Fibroblast of lung (primary cell): ENCODE measurements around the gene SLC2A5. TPM values are rescaled to one million over a fixed set of nuclear protein-coding genes. Genes with fewer than 3 reads are reported as not detected.
"Not testable (repeated sequence)": the region's sequence is repeated elsewhere in the genome, so short reads cannot be mapped to it uniquely, and the experiment has no call there.

ENCODE experiments used
- DNase-seq, 2 donors: peaks; one replicate each; pipeline versions ENCODE4 v3.0.0 to v3.0.0-alpha.2; 2010; ENCODE audit warnings: low read depth in 2 of 2
- H2AFZ ChIP-seq: 2 replicates; pipeline ENCODE4 v1.5.1; 2012; ENCODE audit warnings: low read length, control low read depth, inconsistent platforms
- H3K27ac ChIP-seq: 2 replicates; pipeline ENCODE4 v1.5.1; 2011; ENCODE audit warnings: low read length, control low read depth; ENCODE audit not compliant: insufficient read depth
- H3K27me3 ChIP-seq: 2 replicates; pipeline ENCODE4 v1.5.1; 2011; ENCODE audit warnings: mild to moderate bottlenecking, low read length; ENCODE audit not compliant: control insufficient read depth, insufficient read depth
- H3K36me3 ChIP-seq: 2 replicates; pipeline ENCODE4 v1.5.1; 2011; ENCODE audit warnings: low read length; ENCODE audit not compliant: control insufficient read depth, insufficient read depth
- H3K4me1 ChIP-seq: 2 replicates; pipeline ENCODE4 v1.5.1; 2011; ENCODE audit warnings: low read length; ENCODE audit not compliant: control insufficient read depth, insufficient read depth; ENCODE audit errors: extremely low read depth
- H3K4me2 ChIP-seq: 2 replicates; pipeline ENCODE4 v1.5.1; 2011; ENCODE audit warnings: low read length, control low read depth; ENCODE audit not compliant: insufficient read depth; ENCODE audit errors: extremely low read depth
- H3K4me3 ChIP-seq, 4 experiments: fragments of 200-600 bp in 1 of 4; sonication (generic) in 1 of 4; replicated peaks in 1 of 4; 2 replicates each; pipeline ENCODE4 v1.5.1; 2011 to 2016; ENCODE audit warnings: low read length in 4 of 4, low read depth in 3 of 4, mild to moderate bottlenecking in 3 of 4, control low read depth in 2 of 4, inconsistent platforms in 1 of 4, mixed read lengths in 1 of 4; ENCODE audit not compliant: insufficient read depth in 1 of 4; ENCODE audit errors: control extremely low read depth in 1 of 4
- H3K79me2 ChIP-seq: 2 replicates; pipeline ENCODE4 v1.5.1; 2012; ENCODE audit warnings: mild to moderate bottlenecking, low read length, inconsistent platforms; ENCODE audit not compliant: control insufficient read depth, insufficient read depth
- H3K9ac ChIP-seq: 2 replicates; pipeline ENCODE4 v1.5.1; 2011; ENCODE audit warnings: mild to moderate bottlenecking, low read length, control low read depth; ENCODE audit not compliant: insufficient read depth
- H3K9me3 ChIP-seq: 2 replicates; pipeline ENCODE4 v1.5.1; 2012; ENCODE audit warnings: low read depth, low read length; ENCODE audit not compliant: control insufficient read depth, insufficient read depth
- H4K20me1 ChIP-seq: 2 replicates; pipeline ENCODE4 v1.5.1; 2011; ENCODE audit warnings: low read length; ENCODE audit not compliant: control insufficient read depth, insufficient read depth; ENCODE audit errors: extremely low read depth
- EZH2 ChIP-seq: IDR thresholded peaks from 2 replicates; pipeline ENCODE4 v1.5.1; 2012; ENCODE audit warnings: low read length, control low read depth, mild to moderate bottlenecking; ENCODE audit errors: missing control alignments
- polyA plus RNA-seq, 2 donors: library from polyadenylated mRNA; depleted of rRNA in 1 of 2; stranded (reverse) in 1 of 2; unstranded in 1 of 2; fragments of >200 nt; gene quantifications; 2 replicates each; pipeline ENCODE4 v1.2.1, GENCODE V29; 2011 to 2012; ENCODE audit warnings: missing spikeins in 1 of 2
- total RNA-seq: library from RNA; depleted of rRNA; stranded (reverse); fragments of >200 nt; gene quantifications from 2 replicates; pipeline ENCODE4 v1.2.1, GENCODE V29; 2014
- TF ChIP-seq, protein P1 (sequence below), 2 donors: IDR thresholded peaks in 1 of 2; conservative IDR thresholded peaks in 1 of 2; 1 replicate in 1 of 2; 2 replicates in 1 of 2; pipeline ENCODE4 v1.5.1; 2011 to 2012; ENCODE audit warnings: low read length in 2 of 2, control low read depth in 1 of 2, inconsistent platforms in 1 of 2, low read depth in 1 of 2, mild to moderate bottlenecking in 1 of 2

Gene SLC2A5
- total and polyA plus RNA-seq, 2 donors (not counting 1 experiment from before 2014, with no cell fraction given), result 0.83 to 5.8 TPM

- H3K79me2 ChIP-seq, result no peaks in the 10 kb centered on the region
- no peaks in the 10 kb centered on the region for H4K20me1 ChIP-seq
- H3K27me3 ChIP-seq, result peaks cover 2% of the 10 kb centered on the region
- no peaks in the 10 kb centered on the region for H3K36me3 ChIP-seq
- H3K27ac ChIP-seq, result no peak overlapping the region
- no peaks in the 10 kb centered on the region for H3K9me3 ChIP-seq
- H3K4me1 ChIP-seq, result no peaks in the 10 kb centered on the region
- no peak for TF ChIP-seq EZH2
- TF ChIP-seq, protein P1, sequence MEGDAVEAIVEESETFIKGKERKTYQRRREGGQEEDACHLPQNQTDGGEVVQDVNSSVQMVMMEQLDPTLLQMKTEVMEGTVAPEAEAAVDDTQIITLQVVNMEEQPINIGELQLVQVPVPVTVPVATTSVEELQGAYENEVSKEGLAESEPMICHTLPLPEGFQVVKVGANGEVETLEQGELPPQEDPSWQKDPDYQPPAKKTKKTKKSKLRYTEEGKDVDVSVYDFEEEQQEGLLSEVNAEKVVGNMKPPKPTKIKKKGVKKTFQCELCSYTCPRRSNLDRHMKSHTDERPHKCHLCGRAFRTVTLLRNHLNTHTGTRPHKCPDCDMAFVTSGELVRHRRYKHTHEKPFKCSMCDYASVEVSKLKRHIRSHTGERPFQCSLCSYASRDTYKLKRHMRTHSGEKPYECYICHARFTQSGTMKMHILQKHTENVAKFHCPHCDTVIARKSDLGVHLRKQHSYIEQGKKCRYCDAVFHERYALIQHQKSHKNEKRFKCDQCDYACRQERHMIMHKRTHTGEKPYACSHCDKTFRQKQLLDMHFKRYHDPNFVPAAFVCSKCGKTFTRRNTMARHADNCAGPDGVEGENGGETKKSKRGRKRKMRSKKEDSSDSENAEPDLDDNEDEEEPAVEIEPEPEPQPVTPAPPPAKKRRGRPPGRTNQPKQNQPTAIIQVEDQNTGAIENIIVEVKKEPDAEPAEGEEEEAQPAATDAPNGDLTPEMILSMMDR (conservative IDR thresholded peaks at IDR 0.05 in 1 of 2, IDR thresholded peaks at IDR 0.05 in 1 of 2; ENCODE audit: low read depth in 1 of 2, low read length in 2 of 2), result no peak
- H2AFZ ChIP-seq, result no peak overlapping the region
- no peak for DNase-seq
- no peak overlapping the region for H3K4me3 ChIP-seq
- H3K4me2 ChIP-seq, result no peak overlapping the region
- no peak overlapping the region for H3K9ac ChIP-seq
These were observed 65.3 kb downstream of the SLC2A5 start for GRCh38 chr1:9004031-9004699.

GRCh38 chr1:9002215-9002560 lies 67.2 kb downstream of the SLC2A5 start:
- H3K36me3 ChIP-seq, H3K4me3 ChIP-seq, H3K4me1 ChIP-seq, H4K20me1 ChIP-seq, H3K27me3 ChIP-seq, H3K4me2 ChIP-seq, DNase-seq, H3K9me3 ChIP-seq, H2AFZ ChIP-seq, H3K9ac ChIP-seq, H3K79me2 ChIP-seq, H3K27ac ChIP-seq: not testable (repeated sequence)

- not testable (repeated sequence) for DNase-seq, H3K36me3 ChIP-seq, H3K4me2 ChIP-seq
These were observed 67.8 kb downstream of the SLC2A5 start for GRCh38 chr1:9001534-9002214.

GRCh38 chr1:8993962-8994675 lies 75.3 kb downstream of the SLC2A5 start:
- not testable (repeated sequence) for H2AFZ ChIP-seq, H3K36me3 ChIP-seq, H3K4me2 ChIP-seq, H3K4me1 ChIP-seq, DNase-seq, H3K4me3 ChIP-seq, H3K79me2 ChIP-seq, H3K9me3 ChIP-seq, H4K20me1 ChIP-seq, H3K27ac ChIP-seq, H3K27me3 ChIP-seq, H3K9ac ChIP-seq

More at GRCh38 chr1:9001534-9002214, 67.8 kb downstream of the SLC2A5 start:
- not testable (repeated sequence) for H3K4me1 ChIP-seq, H2AFZ ChIP-seq, H3K79me2 ChIP-seq, H3K27me3 ChIP-seq, H3K9ac ChIP-seq, H3K9me3 ChIP-seq, H3K27ac ChIP-seq, H3K4me3 ChIP-seq, H4K20me1 ChIP-seq
